Esophagus (tissue), 2 donors: ENCODE results near the gene SPAG16. TPM values are rescaled to one million over a fixed set of nuclear protein-coding genes. Genes with fewer than 3 reads are reported as not detected.
A peak's percentile ranks its signal among the peaks of the same experiment; 100 is the strongest.

Experiments used
- H3K27ac ChIP-seq, 2 donors: one replicate each; pipeline ENCODE4 v1.5.1; 2013; ENCODE audit warnings: low read depth in 2 of 2, mild to moderate bottlenecking in 2 of 2, inconsistent platforms in 1 of 2, low read length in 1 of 2, moderate library complexity in 1 of 2
- H3K27me3 ChIP-seq, 2 donors: one replicate each; pipeline ENCODE4 v1.6.1; 2013; ENCODE audit warnings: low read length in 2 of 2, control low read depth in 1 of 2, mild to moderate bottlenecking in 1 of 2; ENCODE audit not compliant: insufficient read depth in 2 of 2, control insufficient read depth in 1 of 2
- H3K36me3 ChIP-seq, 2 donors: one replicate each; pipeline ENCODE4 v1.6.1; 2013; ENCODE audit warnings: low read length in 1 of 2; ENCODE audit not compliant: control insufficient read depth in 2 of 2, insufficient read depth in 2 of 2
- H3K4me1 ChIP-seq, 2 donors: one replicate each; pipeline ENCODE4 v1.6.1; 2013; ENCODE audit warnings: low read length in 1 of 2; ENCODE audit not compliant: control insufficient read depth in 2 of 2, insufficient read depth in 2 of 2
- H3K4me3 ChIP-seq, 2 donors: one replicate each; pipeline ENCODE4 v1.5.1; 2013; ENCODE audit warnings: low read length in 2 of 2, mild to moderate bottlenecking in 2 of 2, low read depth in 1 of 2, moderate library complexity in 1 of 2
- H3K9me3 ChIP-seq, 2 donors: one replicate each; pipeline ENCODE4 v1.6.1; 2013; ENCODE audit warnings: mild to moderate bottlenecking in 2 of 2, low read depth in 1 of 2, low read length in 1 of 2, moderate library complexity in 1 of 2; ENCODE audit not compliant: control insufficient read depth in 2 of 2, insufficient read depth in 1 of 2
- WGBS, 2 donors: extraction: QIAGEN DNeasy Blood & Tissue Kit; methylation state at CpG; one replicate each; pipeline ENCODE4 v1.1.7; 2013; 5-methylcytosine and 5-hydroxymethylcytosine counted together
- polyA plus RNA-seq, 2 donors: library from polyadenylated mRNA; stranded (reverse); fragments of 200-250 nt; gene quantifications; one replicate each; pipeline ENCODE4 v1.2.3, GENCODE V29; 2013
- donor health status: healthy with polysubstance abuse.
- donor health status: Bipolar disorder and iron deficiency.

Gene SPAG16
- polyA plus RNA-seq, 2 donors = 20.4 to 21.2 TPM

- WGBS, 2 donors = 90 to 94% methylated on average over 5 of the region's 5 CpGs
- no peaks in the 10 kb centered on the region for H3K9me3 ChIP-seq
- no peaks in the 10 kb centered on the region for H3K36me3 ChIP-seq
- no peak overlapping the region for H3K4me3 ChIP-seq
- no peaks in the 10 kb centered on the region for H3K27me3 ChIP-seq
- no peak overlapping the region for H3K27ac ChIP-seq
- no peaks in the 10 kb centered on the region for H3K4me1 ChIP-seq
Observed at GRCh38 chr2:213420828-213421385, 136.6 kb downstream of the SPAG16 start.

GRCh38 chr2:213422211-213422610, 137.9 kb downstream of the SPAG16 start:
- Histone ChIP-seq H3K9me3 (no peaks in the 10 kb centered on the region), H3K27me3 (no peaks in the 10 kb centered on the region), H3K4me1 (no peaks in the 10 kb centered on the region), H3K27ac (no peak overlapping the region), H3K36me3 (no peaks in the 10 kb centered on the region), H3K4me3 (no peak overlapping the region)
- WGBS, 2 donors = 74 to 76% methylated on average over 2 of the region's 2 CpGs

DNA sequence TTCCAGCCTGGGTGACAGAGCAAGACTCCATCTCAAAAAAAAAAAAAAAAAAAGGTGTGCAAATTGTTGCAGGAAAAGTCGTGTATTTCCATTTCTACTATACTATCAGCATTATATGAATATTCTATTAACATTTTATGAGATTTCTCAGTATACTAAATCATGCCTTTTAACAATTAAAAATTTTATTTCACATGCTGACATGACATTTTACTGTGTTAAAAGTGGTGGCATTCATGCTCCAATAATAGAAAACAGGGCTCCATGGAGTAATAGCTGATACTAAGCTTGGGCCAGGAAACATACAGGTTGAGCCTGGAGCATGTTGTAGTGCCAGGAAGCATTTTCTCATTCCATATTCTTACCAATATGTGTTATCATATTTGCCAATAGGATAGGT, 141.4 kb downstream of the SPAG16 start:
- Histone ChIP-seq H3K4me1 (no peaks in the 10 kb centered on the region), H3K27ac (no peak overlapping the region), H3K36me3 (no peaks in the 10 kb centered on the region), H3K9me3 (peaks cover 0 to 3% of the 10 kb centered on the region in 2 donors), H3K4me3 (no peak overlapping the region), H3K27me3 (no peaks in the 10 kb centered on the region)
- 68 to 72% methylated on average over 1 of the region's 1 CpG for WGBS, 2 donors

DNA sequence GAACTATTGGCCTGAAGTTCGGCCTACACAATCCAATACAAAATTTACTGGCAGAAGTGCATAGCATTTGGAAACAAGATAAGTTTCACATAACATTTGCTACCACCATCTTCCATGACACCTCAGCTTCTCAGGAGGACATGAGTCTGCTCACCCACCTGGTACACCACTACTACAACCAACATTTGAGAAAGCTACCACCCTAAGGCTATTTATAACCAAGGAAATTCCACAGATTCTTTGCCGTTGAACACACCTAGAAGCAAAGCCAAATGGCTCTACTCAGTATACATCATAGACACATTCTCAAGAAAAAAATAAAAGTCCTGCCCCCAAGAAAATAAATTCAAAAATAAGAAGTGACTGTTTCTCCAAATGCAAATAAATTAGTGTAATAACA, 145.3 kb downstream of the SPAG16 start:
- peaks cover 0 to 3% of the 10 kb centered on the region in 2 donors for H3K9me3 ChIP-seq
- no peaks in the 10 kb centered on the region for H3K27me3 ChIP-seq
- no peak overlapping the region for H3K4me3 ChIP-seq
- H3K36me3 ChIP-seq = no peaks in the 10 kb centered on the region
- no peak overlapping the region for H3K27ac ChIP-seq
- H3K4me1 ChIP-seq = no peaks in the 10 kb centered on the region
- 69 to 76% methylated on average over 2 of the region's 2 CpGs for WGBS, 2 donors

DNA sequence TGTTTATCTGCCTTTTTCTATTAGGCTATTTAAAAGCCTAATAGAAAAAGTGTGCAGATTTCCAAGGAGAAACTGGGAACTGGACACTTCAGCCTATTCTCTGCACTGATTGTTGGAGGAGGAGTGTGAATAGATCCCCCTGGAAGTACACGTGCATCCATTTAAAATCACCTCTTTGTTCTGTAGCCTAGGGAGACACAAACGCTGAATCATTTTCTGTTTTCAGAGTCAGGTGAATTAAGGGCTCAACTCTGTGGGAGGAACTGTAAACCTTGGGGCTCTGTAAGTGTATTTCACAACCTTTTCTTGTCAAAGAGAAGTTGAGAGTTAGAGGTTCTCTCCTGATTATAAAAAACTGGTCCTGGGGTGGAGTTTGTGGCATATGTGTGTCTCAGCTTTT, 159.7 kb downstream of the SPAG16 start:
- Histone ChIP-seq H3K9me3 (no peaks in the 10 kb centered on the region), H3K4me1 (no peaks in the 10 kb centered on the region), H3K27me3 (no peaks in the 10 kb centered on the region), H3K36me3 (no peaks in the 10 kb centered on the region), H3K4me3 (no peak overlapping the region), H3K27ac (no peak overlapping the region)
- WGBS, 2 donors = 52 to 59% methylated on average over 2 of the region's 2 CpGs

DNA sequence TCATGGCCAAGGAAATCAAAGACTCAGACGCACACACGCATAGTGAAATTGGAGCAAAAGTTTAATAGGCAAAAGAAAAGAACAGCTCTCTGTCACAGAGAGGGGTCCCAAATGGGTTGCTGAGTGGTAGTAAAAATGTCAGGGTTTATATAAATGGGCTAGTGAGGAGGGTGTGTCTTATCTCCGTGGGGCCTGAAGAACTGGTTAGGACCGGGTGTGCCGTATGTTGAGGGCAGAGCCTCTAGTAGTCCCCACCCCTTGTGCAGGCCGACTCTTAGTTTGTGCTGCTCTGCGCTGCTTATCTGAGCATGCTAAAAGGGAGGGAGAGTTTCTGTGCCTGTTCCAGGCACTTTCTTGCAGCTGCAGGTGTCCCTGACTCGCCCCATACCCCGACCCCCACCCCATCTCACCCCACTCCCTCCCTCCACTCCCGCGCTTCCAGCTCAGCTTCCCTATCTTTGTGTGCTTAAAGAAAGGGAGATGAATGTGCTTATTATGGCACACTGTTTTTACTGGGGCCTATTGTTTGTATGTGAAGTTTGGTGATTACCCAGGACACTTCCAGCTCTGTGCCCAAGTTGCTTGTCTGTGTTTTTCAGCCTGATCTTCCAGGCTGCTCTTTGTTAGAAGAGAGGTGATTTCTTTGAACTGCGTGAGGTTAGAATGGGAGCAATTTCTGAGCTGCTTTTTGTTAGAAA, 167.4 kb downstream of the SPAG16 start:
- peak overlapping the region in 1 of 2 donors; percentile 21 for H3K27ac ChIP-seq
- no peaks in the 10 kb centered on the region for H3K27me3 ChIP-seq
- no peak overlapping the region for H3K4me3 ChIP-seq
- H3K36me3 ChIP-seq = no peaks in the 10 kb centered on the region
- no peaks in the 10 kb centered on the region for H3K9me3 ChIP-seq
- 37 to 42% methylated on average over 12 of the region's 12 CpGs for WGBS, 2 donors
- H3K4me1 ChIP-seq = no peaks in the 10 kb centered on the region

DNA sequence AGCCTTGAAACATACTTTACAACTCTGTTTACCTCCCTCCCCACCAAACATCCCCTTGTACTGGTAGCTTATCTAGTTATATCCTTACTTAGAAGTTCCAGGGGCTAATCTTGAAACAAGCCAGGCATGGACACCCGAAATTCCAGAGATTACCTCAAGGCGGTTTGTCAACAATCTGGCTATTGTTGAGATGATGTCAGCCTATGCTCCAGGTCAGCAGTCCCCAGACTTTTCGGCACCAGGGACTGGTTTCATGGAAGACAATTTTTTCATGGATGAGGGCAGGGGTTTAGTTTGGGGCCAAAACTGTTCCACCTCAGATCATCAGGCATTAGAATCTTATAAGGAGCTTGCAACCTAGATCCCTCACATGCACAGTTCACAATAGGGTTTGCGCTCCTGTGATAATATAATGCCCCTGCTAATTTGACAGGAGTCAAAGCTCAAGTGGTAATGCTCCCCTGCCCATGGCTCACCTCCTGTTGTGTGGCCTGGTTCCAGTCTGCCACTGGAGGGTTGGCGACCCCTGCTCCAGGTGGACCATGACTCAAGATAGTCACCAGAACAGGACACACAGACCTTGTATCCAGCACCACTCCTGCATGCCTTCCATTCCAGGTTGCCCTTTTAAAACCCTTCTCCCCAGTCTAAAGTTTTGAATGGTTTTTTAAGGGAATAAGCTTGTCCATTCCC, 171.2 kb downstream of the SPAG16 start:
- no peak overlapping the region for H3K27ac ChIP-seq
- 67 to 77% methylated on average over 5 of the region's 5 CpGs for WGBS, 2 donors

GRCh38 chr2:213475433-213475832, 191.2 kb downstream of the SPAG16 start:
- Histone ChIP-seq H3K36me3 (no peaks in the 10 kb centered on the region), H3K4me3 (no peak overlapping the region), H3K27me3 (no peaks in the 10 kb centered on the region), H3K4me1 (no peaks in the 10 kb centered on the region), H3K27ac (no peak overlapping the region), H3K9me3 (peaks cover 1 to 2% of the 10 kb centered on the region in 2 donors)

More for the DNA sequence above, 171.2 kb downstream of the SPAG16 start:
- Histone ChIP-seq H3K9me3 (no peaks in the 10 kb centered on the region), H3K27me3 (no peaks in the 10 kb centered on the region), H3K4me3 (no peak overlapping the region), H3K36me3 (no peaks in the 10 kb centered on the region), H3K4me1 (no peaks in the 10 kb centered on the region)

- Histone ChIP-seq H3K9me3 (no peaks in the 10 kb centered on the region), H3K4me3 (no peak overlapping the region), H3K36me3 (no peaks in the 10 kb centered on the region), H3K4me1 (no peaks in the 10 kb centered on the region), H3K27me3 (no peaks in the 10 kb centered on the region), H3K27ac (no peak overlapping the region)
- 86 to 89% methylated on average over 4 of the region's 4 CpGs for WGBS, 2 donors
Observed at GRCh38 chr2:213476641-213477040, 192.4 kb downstream of the SPAG16 start.

- H3K4me1 ChIP-seq = no peaks in the 10 kb centered on the region
- H3K4me3 ChIP-seq = no peak overlapping the region
- no peaks in the 10 kb centered on the region for H3K27me3 ChIP-seq
- no peaks in the 10 kb centered on the region for H3K36me3 ChIP-seq
- H3K27ac ChIP-seq = no peak overlapping the region
- H3K9me3 ChIP-seq = no peaks in the 10 kb centered on the region
Observed at GRCh38 chr2:213490087-213490486, 205.8 kb downstream of the SPAG16 start.
